HG02852 (cell line): Measurements from ENCODE around the gene LIAS.
"Not testable (repeated sequence)": the region's sequence is repeated elsewhere in the genome, so short reads cannot be mapped to it uniquely, and the experiment has no call there.

Source experiments
- ATAC-seq: cut with Tn5 transposase; IDR thresholded peaks from one replicate; pipeline ENCODE4 v1.9.1; 2021; ENCODE audit warnings: mild to moderate bottlenecking, moderate library complexity; ENCODE audit not compliant: unreplicated experiment

The LIAS gene

GRCh38 chr4:39495446-39496213, 36.8 kb downstream of the LIAS start:
- no peak for ATAC-seq

GRCh38 chr4:39497909-39498726, 39.3 kb downstream of the LIAS start:
- no peak for ATAC-seq

- ATAC-seq: no peak
These were observed 39.8 kb downstream of the LIAS start for GRCh38 chr4:39498727-39499020.

GRCh38 chr4:39502019-39502663, 43.3 kb downstream of the LIAS start:
- no peak for ATAC-seq

- ATAC-seq: not testable (repeated sequence)
These were observed 43.8 kb downstream of the LIAS start for GRCh38 chr4:39502664-39503035.

GRCh38 chr4:39504538-39504937, 45.7 kb downstream of the LIAS start:
- no peak for ATAC-seq

- ATAC-seq: no peak
These were observed 46.7 kb downstream of the LIAS start for GRCh38 chr4:39505581-39505980.

- ATAC-seq: no peak
These were observed 51.6 kb downstream of the LIAS start for GRCh38 chr4:39510348-39510929.

- not testable (repeated sequence) for ATAC-seq
These were observed 55.4 kb downstream of the LIAS start for GRCh38 chr4:39514266-39514665.

- ATAC-seq: no peak
These were observed 56.1 kb downstream of the LIAS start for GRCh38 chr4:39514888-39515401.

GRCh38 chr4:39515669-39516401, 57.0 kb downstream of the LIAS start:
- not testable (repeated sequence) for ATAC-seq

- no peak for ATAC-seq
These were observed 57.6 kb downstream of the LIAS start for GRCh38 chr4:39516407-39516966.

GRCh38 chr4:39518484-39518883, 59.6 kb downstream of the LIAS start:
- ATAC-seq: no peak

GRCh38 chr4:39521253-39521919, 62.5 kb downstream of the LIAS start:
- ATAC-seq: no peak

- no peak for ATAC-seq
These were observed 63.2 kb downstream of the LIAS start for GRCh38 chr4:39522068-39522467.

GRCh38 chr4:39524161-39524957, 65.5 kb downstream of the LIAS start:
- ATAC-seq: no peak

GRCh38 chr4:39525822-39526690, 67.2 kb downstream of the LIAS start:
- ATAC-seq: no peak

GRCh38 chr4:39526765-39527295, 68.0 kb downstream of the LIAS start:
- peak; percentile 25 for ATAC-seq
